C4-2B (cell line): ENCODE measurements around the gene MSI2.

Source experiments
- H3K27ac ChIP-seq: fragments of 450-650 bp; 2 replicates; pipeline ENCODE4 v1.5.1; 2017
- CTCF ChIP-seq: fragments of 450-650 bp; conservative IDR thresholded peaks from 2 replicates; pipeline ENCODE4 v1.5.1; 2017; ENCODE audit warnings: mild to moderate bottlenecking
- ZFX ChIP-seq: fragments of 450-650 bp; IDR thresholded peaks from 2 replicates; pipeline ENCODE4 v1.6.1; 2017

Gene MSI2

DNA sequence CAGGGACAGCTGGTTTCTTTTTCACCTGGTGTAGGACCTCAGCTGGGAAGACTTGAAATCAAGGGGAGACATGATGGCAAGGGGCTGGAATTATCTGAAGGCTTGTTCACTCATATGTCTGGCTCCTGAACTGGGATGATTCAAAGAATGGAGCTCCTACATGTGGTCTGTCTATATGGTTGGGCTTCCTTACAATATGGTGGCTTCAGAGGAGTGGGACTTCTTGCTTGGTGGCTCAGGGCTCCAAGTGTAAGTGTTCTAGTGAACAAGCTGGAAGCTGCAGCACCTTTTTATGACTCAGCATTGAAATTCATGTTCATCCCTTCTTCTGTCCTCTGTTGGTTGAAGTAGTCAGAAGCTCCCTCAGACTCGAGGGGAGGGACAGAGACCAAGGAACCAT is 127.9 kb downstream of the MSI2 start:
- no peak overlapping the region for H3K27ac ChIP-seq
- TF ChIP-seq ZFX = no peak
- no peak for TF ChIP-seq CTCF

DNA sequence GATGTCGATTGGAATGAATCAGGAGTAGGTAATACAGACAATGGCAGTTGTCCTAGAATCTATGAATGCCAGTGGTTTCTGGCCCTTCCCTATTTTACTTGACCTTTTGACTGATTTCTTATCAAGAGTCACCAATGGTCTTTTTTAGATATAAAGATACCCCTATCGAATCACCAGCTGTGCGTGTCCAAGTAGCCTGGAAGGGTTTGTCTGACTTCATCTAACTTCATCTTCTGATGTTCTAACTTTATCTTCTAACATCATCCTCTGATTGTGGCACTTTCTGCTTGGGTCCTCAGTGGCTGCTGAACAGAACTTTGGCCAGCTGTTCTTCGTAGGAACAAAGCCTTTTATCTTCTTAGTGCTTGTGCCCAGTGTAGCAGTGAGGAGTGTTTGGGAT is 129.7 kb downstream of the MSI2 start:
- no peak overlapping the region for H3K27ac ChIP-seq
- TF ChIP-seq ZFX = no peak

DNA sequence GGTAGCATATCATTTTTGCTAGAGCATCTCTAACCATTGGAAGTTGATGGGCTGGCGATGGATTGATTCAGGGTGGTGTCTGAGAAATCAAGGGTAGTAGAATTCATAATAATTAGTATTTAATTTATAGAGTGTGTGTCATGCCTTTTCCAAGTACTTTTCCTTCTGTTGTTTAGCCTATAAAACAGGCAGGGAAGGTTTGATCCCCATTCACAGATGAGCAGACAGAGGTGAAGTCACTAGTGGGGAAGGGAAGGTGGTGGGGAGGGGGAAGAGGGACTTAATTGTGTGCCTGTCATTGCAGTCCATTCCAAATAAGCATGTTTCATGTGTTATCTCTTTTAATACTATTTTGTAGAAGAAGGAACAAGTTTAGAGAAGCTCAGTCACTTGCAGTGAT is 131.3 kb downstream of the MSI2 start:
- H3K27ac ChIP-seq = no peak overlapping the region
- TF ChIP-seq ZFX (no peak), CTCF (no peak)

DNA sequence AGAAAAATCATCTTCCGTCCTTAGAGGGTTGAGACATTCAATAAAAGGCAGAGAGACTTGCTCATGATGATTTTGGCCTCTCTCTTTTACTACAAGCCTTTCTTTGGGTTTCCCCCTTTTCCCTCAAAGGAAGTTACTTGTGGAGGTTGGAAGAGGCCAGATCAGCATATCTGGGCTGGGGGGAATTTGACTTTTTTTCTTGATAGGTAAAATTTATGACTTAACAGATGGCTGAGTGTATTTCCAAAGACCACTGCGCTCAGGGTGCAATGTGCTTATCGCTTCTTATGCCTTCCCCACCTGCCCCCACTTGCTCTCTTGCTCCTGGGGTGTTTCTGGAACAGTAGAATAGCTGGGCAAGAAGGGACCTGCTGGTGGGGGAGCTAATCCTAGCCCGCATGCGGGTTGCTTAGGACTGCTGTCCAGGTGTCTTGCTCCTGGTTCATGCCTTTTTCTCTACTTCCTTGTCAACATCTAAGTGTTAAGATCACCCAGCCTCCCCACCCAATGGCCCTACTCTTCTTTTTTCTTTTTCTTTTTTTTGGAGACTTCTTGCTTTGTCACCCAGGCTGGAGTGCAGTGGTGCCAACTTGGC is 131.9 kb downstream of the MSI2 start:
- H3K27ac ChIP-seq = no peak overlapping the region
- no peak for TF ChIP-seq CTCF
- no peak for TF ChIP-seq ZFX

DNA sequence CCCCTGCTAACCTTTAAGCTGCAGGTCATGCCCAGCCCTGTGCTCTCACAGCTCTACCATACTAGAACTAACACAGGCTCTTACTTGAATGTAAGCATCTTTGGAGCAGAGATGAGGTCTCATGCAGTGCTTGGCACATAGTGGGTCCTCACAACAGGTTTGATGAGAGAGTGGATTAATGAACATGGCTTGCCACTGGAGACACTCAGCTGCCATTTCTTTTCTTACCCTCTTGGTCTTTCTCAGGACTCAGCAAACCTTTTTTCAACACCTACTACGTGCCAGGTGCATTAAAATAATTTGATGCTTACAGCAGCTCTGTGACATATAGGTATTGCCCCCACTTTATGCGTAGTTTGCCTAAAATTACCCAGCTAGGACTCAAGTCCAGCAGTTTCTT is 133.2 kb downstream of the MSI2 start:
- no peak overlapping the region for H3K27ac ChIP-seq
- TF ChIP-seq ZFX (no peak), CTCF (no peak)

DNA sequence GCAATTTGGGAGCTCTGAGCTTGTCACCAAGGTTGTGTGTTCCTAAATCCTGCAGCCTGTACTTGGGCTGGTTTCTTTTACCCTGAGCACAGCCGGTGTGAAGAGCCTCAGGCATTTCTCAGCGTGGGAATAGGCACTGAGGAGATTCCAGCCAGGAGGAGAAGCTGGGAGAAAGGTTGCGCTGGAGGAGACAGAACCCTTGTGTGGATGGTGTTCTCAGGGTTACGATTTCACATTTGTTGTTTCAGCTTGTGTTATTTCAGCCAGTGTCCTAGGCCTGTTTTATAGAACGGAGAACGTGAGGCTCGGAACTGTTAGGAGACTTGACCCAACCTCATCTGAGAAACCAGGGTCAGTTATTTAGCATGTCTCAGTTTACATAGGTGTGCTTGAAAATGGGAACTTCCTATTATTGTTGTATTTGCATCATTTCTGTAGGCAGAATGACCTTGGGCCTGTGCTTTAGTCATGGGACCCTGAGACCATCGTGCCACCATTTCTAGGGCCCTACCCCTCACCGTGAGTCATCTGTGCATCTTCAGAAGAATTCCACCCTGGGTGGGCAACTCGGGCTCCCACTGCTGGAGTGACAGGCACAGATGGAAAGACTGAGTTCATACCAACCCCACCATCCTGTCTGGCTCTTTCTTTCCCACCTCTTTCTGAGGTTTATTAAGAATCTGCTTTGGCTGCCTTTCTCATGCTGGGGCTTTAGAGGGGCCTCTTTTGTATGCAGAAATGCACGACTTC is 134.9 kb downstream of the MSI2 start:
- no peak overlapping the region for H3K27ac ChIP-seq
- TF ChIP-seq CTCF (no peak), ZFX (no peak)

- TF ChIP-seq ZFX (no peak), CTCF (no peak)
- no peak overlapping the region for H3K27ac ChIP-seq
These were observed 135.6 kb downstream of the MSI2 start for GRCh38 chr17:57391857-57392471.
